Hematopoietic multipotent progenitor cell (in vitro differentiated cells): ENCODE measurements around the gene MT1H. TPM values are rescaled to one million over a fixed set of nuclear protein-coding genes. Genes with fewer than 3 reads are reported as not detected.

Experiments
- DNase-seq, 3 donors: peaks; one replicate each; pipeline ENCODE4 v3.0.0-alpha.2; 2011 to 2015; ENCODE audit warnings: low read depth in 2 of 3, low spot score in 2 of 3
- total RNA-seq: library from RNA; depleted of rRNA; stranded (reverse); fragments of >200 nt; gene quantifications from one replicate; pipeline ENCODE4 v1.2.3, GENCODE V29; 2012

The MT1H gene
- total RNA-seq, 1 donor, result not detected

- DNase-seq, result no peak
Observed at GRCh38 chr16:56635441-56635967, 34.1 kb upstream of the MT1H start.

GRCh38 chr16:56636616-56637413 is 32.8 kb upstream of the MT1H start:
- DNase-seq, result no peak

- DNase-seq, result no peak
Observed at GRCh38 chr16:56637814-56638750, 31.5 kb upstream of the MT1H start, which contains the start of gene MT1A. Gene MT1A, plus strand, starts transcription at chr16:56638666. Its CDS starts 73 bp downstream, at chr16:56638739.

GRCh38 chr16:56639045-56639444 is 30.6 kb upstream of the MT1H start:
- no peak for DNase-seq

- no peak for DNase-seq
Observed at GRCh38 chr16:56640076-56640475, 29.5 kb upstream of the MT1H start.

- DNase-seq, result no peak
Observed at GRCh38 chr16:56641166-56641565, 28.4 kb upstream of the MT1H start.

GRCh38 chr16:56643080-56643778 is 26.4 kb upstream of the MT1H start:
- no peak for DNase-seq

GRCh38 chr16:56643833-56644232 is 25.8 kb upstream of the MT1H start:
- no peak for DNase-seq

GRCh38 chr16:56645311-56645710 is 24.3 kb upstream of the MT1H start:
- DNase-seq, result no peak

GRCh38 chr16:56645838-56646237 is 23.8 kb upstream of the MT1H start:
- DNase-seq, result no peak

- no peak for DNase-seq
Observed at GRCh38 chr16:56647641-56648431, 21.8 kb upstream of the MT1H start.

GRCh38 chr16:56649271-56649670 is 20.3 kb upstream of the MT1H start:
- no peak for DNase-seq

GRCh38 chr16:56649820-56650219 is 19.8 kb upstream of the MT1H start:
- no peak for DNase-seq

GRCh38 chr16:56651586-56651985 is 18.0 kb upstream of the MT1H start, which contains the start of gene MT1B:
Gene MT1B, plus strand, starts transcription at chr16:56651886. Its CDS starts 68 bp downstream, at chr16:56651954.
- no peak for DNase-seq

GRCh38 chr16:56652600-56652999 is 17.0 kb upstream of the MT1H start:
- DNase-seq, result no peak

- DNase-seq, result no peak
Observed at GRCh38 chr16:56653218-56653617, 16.4 kb upstream of the MT1H start.

- peak in 2 of 3 donors; percentile 22 to 63 for DNase-seq
Observed at GRCh38 chr16:56657555-56658326, 11.9 kb upstream of the MT1H start, which contains the start of gene MT1F. Gene MT1F, plus strand, starts transcription at chr16:56657959. Its CDS starts 100 bp downstream, at chr16:56658059.

GRCh38 chr16:56658327-56658875 is 11.2 kb upstream of the MT1H start:
- no peak for DNase-seq
